Hematopoietic multipotent progenitor cell (in vitro differentiated cells): Measurements from ENCODE around the gene MAGI3. TPM values are rescaled to one million over a fixed set of nuclear protein-coding genes. Genes with fewer than 3 reads are reported as not detected.

Source experiments
- small RNA-seq: library from RNA; depleted of rRNA; stranded (forward); fragments of <200 nt; gene quantifications from one replicate; pipeline ENCODE3, GENCODE V24; 2012
- total RNA-seq: library from RNA; depleted of rRNA; stranded (reverse); fragments of >200 nt; gene quantifications from one replicate; pipeline ENCODE4 v1.2.3, GENCODE V29; 2012

Gene MAGI3
- total RNA-seq, 1 donor = 1.6 TPM

Small RNA genes within 50 kb of the gene (small RNA-seq; reads per million reads assigned to genes)
- not detected for gene MTND5P20
